Measurements from ENCODE around the gene GALNT15. TPM values are rescaled to one million over a fixed set of nuclear protein-coding genes. Genes with fewer than 3 reads are reported as not detected.

GALNT15 gene
- total and polyA plus RNA-seq, 2 donors (not counting 1 experiment from before 2014, with no cell fraction given): not detected

GRCh38 chr3:16140894-16141285 lies 33.6 kb upstream of the GALNT15 start:
- Mint-ChIP-seq H3K27ac (no peak overlapping the region), H3K4me3 (no peak overlapping the region), H3K9me3 (ENCODE audit: insufficient read depth) (peaks cover 10% of the 10 kb centered on the region), H3K27me3 (peaks cover 9% of the 10 kb centered on the region), H3K4me1 (no peaks in the 10 kb centered on the region)
- Histone ChIP-seq H3K27me3 (replicated peaks in 1 of 4; ENCODE audit: control extremely low read depth in 1 of 4, control insufficient read depth in 3 of 4, insufficient read depth in 4 of 4, low read length in 3 of 4) (peaks cover 0 to 2% (median 0%) of the 10 kb centered on the region in 4 experiments), H3K9me3 (ENCODE audit: control extremely low read depth in 1 of 3, control insufficient read depth in 2 of 3, insufficient read depth in 1 of 3, low read length in 2 of 3) (peaks cover 3 to 13% (median 8%) of the 10 kb centered on the region in 3 donors), H3K9ac (ENCODE audit: low read length) (no peak overlapping the region), H3K4me1 (ENCODE audit: control insufficient read depth in 2 of 2, insufficient read depth in 2 of 2, low read length in 2 of 2) (no peaks in the 10 kb centered on the region), H2AFZ (ENCODE audit: insufficient read depth, low read depth, low read length, poor library complexity, severe bottlenecking) (no peak overlapping the region), H3K79me2 (ENCODE audit: control insufficient read depth, insufficient read depth, low read length) (no peaks in the 10 kb centered on the region), H4K20me1 (ENCODE audit: control insufficient read depth, insufficient read depth, low read length, poor library complexity, severe bottlenecking) (no peaks in the 10 kb centered on the region), H3K36me3 (replicated peaks in 1 of 2; ENCODE audit: control extremely low read depth in 1 of 2, control insufficient read depth in 1 of 2, extremely low read depth in 1 of 2, insufficient read depth in 2 of 2, low read length in 1 of 2) (no peaks in the 10 kb centered on the region), H3K27ac (ENCODE audit: low read length in 2 of 2) (no peak overlapping the region), H3K4me2 (replicated peaks; ENCODE audit: low read depth, low read length, poor library complexity, severe bottlenecking) (no peak overlapping the region), H3K4me3 (ENCODE audit: control extremely low read depth in 1 of 5, extremely low read depth in 1 of 5, insufficient read depth in 1 of 5, low read depth in 2 of 5, low read length in 4 of 5) (no peak overlapping the region)
- no peak for ATAC-seq (ENCODE audit: low read depth)
- intact Hi-C loops (cut with micrococcal nuclease): no loop called here
- DNase-seq: no peak
- ChIA-PET POLR2A (no interaction called here), CTCF (no interaction called here)
- WGBS (ENCODE audit: insufficient coverage): no CpG with 5 or more reads among the region's 2 CpGs
- TF ChIP-seq CTCF (IDR thresholded peaks at IDR 0.05): no peak

GRCh38 chr3:16142350-16143025 lies 32.0 kb upstream of the GALNT15 start:
- no peak overlapping the region for H3K9ac ChIP-seq (ENCODE audit: low read length)
- no peak overlapping the region for H3K4me2 ChIP-seq (replicated peaks; ENCODE audit: low read depth, low read length, poor library complexity, severe bottlenecking)
- H3K4me3 ChIP-seq (ENCODE audit: control extremely low read depth in 1 of 5, extremely low read depth in 1 of 5, insufficient read depth in 1 of 5, low read depth in 2 of 5, low read length in 4 of 5): no peak overlapping the region
- CTCF ChIA-PET: no interaction called here
- ATAC-seq (ENCODE audit: low read depth) (no peak), DNase-seq (no peak)
- H3K4me1 ChIP-seq (ENCODE audit: control insufficient read depth in 2 of 2, insufficient read depth in 2 of 2, low read length in 2 of 2): no peaks in the 10 kb centered on the region
- Mint-ChIP-seq H3K4me3 (no peak overlapping the region), H3K4me1 (no peaks in the 10 kb centered on the region), H3K9me3 (ENCODE audit: insufficient read depth) (peaks cover 10% of the 10 kb centered on the region), H3K27me3 (peaks cover 9% of the 10 kb centered on the region), H3K27ac (no peak overlapping the region)
- no peak overlapping the region for H2AFZ ChIP-seq (ENCODE audit: insufficient read depth, low read depth, low read length, poor library complexity, severe bottlenecking)
- intact Hi-C loops (cut with micrococcal nuclease): no loop called here
- no peaks in the 10 kb centered on the region for H3K79me2 ChIP-seq (ENCODE audit: control insufficient read depth, insufficient read depth, low read length)
- H3K36me3 ChIP-seq (replicated peaks in 1 of 2; ENCODE audit: control extremely low read depth in 1 of 2, control insufficient read depth in 1 of 2, extremely low read depth in 1 of 2, insufficient read depth in 2 of 2, low read length in 1 of 2): no peaks in the 10 kb centered on the region
- POLR2A ChIA-PET: no interaction called here
- TF ChIP-seq EZH2 (IDR thresholded peaks at IDR 0.05; ENCODE audit: borderline replicate concordance, insufficient read depth, low read depth, low read length, poor library complexity, severe bottlenecking) (no peak), CTCF (IDR thresholded peaks at IDR 0.05) (no peak)
- H3K9me3 ChIP-seq (ENCODE audit: control extremely low read depth in 1 of 3, control insufficient read depth in 2 of 3, insufficient read depth in 1 of 3, low read length in 2 of 3): peaks cover 3 to 12% (median 8%) of the 10 kb centered on the region in 3 donors
- H3K27ac ChIP-seq (ENCODE audit: low read length in 2 of 2): no peak overlapping the region
- H3K27me3 ChIP-seq (replicated peaks in 1 of 4; ENCODE audit: control extremely low read depth in 1 of 4, control insufficient read depth in 3 of 4, insufficient read depth in 4 of 4, low read length in 3 of 4): peaks cover 0 to 2% (median 0%) of the 10 kb centered on the region in 4 experiments
- no peaks in the 10 kb centered on the region for H4K20me1 ChIP-seq (ENCODE audit: control insufficient read depth, insufficient read depth, low read length, poor library complexity, severe bottlenecking)
- WGBS (ENCODE audit: insufficient coverage): 61% methylated on average over 3 of the region's 5 CpGs

All from B cell (primary cell).